ENCODE data around the gene HDGF.

The HDGF gene

DNA sequence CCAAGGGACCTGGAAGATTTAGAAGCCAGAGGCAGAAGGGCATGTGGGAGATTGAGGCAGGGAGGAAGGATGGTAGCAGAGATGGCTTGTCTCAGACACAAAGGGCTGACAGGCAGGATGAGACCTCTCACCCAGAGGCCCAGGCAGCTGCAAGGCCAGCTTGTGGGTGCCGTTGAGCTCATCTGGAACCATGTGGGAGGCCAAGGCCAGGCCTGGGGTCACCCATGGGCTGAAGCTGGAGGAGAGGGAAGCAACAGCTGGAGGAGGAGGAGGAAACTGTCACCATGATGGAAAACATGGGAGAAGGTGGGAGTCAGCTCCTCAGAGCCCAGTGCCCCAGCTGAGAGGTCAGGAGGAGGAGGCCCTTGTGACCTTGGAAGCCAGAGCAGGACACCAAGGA is 52.5 kb downstream of the HDGF start:
- ChIA-PET POLR2A (interaction anchor here (1.2 kb wide), 1 partner anchor 13 kb away, joined by 3 read pairs; no protein-coding TSS in a partner anchor), CTCF (interaction anchor here (41.3 to 49.8 kb wide), 2 partner anchors 5 to 18 kb away, joined by 2951 read pairs; partner anchors contain the start of genes CRABP2, ISG20L2, METTL25B and NES)
- DNase-seq (ENCODE audit: low read depth, low spot score), result no peak
- TF ChIP-seq, protein P1, sequence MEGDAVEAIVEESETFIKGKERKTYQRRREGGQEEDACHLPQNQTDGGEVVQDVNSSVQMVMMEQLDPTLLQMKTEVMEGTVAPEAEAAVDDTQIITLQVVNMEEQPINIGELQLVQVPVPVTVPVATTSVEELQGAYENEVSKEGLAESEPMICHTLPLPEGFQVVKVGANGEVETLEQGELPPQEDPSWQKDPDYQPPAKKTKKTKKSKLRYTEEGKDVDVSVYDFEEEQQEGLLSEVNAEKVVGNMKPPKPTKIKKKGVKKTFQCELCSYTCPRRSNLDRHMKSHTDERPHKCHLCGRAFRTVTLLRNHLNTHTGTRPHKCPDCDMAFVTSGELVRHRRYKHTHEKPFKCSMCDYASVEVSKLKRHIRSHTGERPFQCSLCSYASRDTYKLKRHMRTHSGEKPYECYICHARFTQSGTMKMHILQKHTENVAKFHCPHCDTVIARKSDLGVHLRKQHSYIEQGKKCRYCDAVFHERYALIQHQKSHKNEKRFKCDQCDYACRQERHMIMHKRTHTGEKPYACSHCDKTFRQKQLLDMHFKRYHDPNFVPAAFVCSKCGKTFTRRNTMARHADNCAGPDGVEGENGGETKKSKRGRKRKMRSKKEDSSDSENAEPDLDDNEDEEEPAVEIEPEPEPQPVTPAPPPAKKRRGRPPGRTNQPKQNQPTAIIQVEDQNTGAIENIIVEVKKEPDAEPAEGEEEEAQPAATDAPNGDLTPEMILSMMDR (IDR thresholded peaks at IDR 0.05; ENCODE audit: insufficient read depth, low read length, missing control alignments), result no peak
- H3K4me3 ChIP-seq (ENCODE audit: low read depth, low read length), result no peak overlapping the region

DNA sequence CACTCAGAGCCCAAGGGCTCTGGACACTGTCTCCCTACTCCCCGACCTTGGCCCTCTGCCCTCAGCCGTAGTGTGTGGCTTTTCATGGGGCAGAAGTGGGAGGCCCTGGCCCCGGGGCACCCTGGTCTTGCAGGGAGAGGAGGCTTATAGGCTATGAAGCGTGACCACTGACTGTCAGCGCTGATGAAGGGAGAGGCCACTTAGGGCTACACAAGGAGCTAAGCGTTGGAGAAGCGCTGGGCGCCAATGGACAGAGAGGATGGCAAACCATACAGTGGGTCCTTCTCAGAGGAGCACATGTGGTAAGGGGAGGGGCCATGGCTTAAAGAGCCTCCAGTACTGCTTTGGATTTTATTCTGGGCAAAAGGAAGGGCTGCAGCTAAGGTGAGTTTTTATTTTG is 54.0 kb downstream of the HDGF start:
- H3K4me3 ChIP-seq (ENCODE audit: low read depth, low read length), result no peak overlapping the region
- CTCF ChIA-PET, result interaction anchor here (1.1 to 49.8 kb wide), 3 partner anchors 3 to 163 kb away, joined by 3 to 2951 read pairs (median 2951); partner anchors contain the start of genes CRABP2, ISG20L2, METTL25B and NES
- TF ChIP-seq, protein P1 (IDR thresholded peaks at IDR 0.05; ENCODE audit: insufficient read depth, low read length, missing control alignments), result no peak
- DNase-seq (ENCODE audit: low read depth, low spot score), result no peak
- POLR2A ChIA-PET, result no interaction called here

DNA sequence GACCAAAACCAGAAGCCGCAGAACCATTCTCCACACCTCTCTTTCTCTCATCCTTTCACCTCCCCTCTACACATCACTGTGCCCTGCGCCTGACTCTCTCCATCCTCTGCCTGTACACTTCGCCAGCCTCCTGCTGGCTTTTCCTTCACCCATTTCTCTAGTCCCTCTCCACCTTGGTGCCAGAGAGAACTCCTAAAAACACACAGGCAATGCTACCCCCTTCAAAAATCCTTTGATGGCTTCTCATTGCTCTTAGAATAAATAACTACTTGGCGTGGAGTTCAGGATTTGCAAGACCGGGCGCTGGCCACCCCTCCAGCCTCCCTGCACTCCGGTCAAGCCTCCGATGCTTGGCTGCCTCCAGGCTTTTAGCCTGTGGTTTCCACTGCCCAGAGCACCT is 54.7 kb downstream of the HDGF start:
- no peak for DNase-seq (ENCODE audit: low read depth, low spot score)
- CTCF ChIA-PET, result interaction anchor here (0.6 to 49.8 kb wide), 3 partner anchors 3 to 95 kb away, joined by 3 to 2951 read pairs (median 2951); partner anchors contain the start of genes CRABP2, GPATCH4, ISG20L2 and METTL25B
- TF ChIP-seq, protein P1 (IDR thresholded peaks at IDR 0.05; ENCODE audit: insufficient read depth, low read length, missing control alignments), result no peak
- POLR2A ChIA-PET, result no interaction called here
- no peak overlapping the region for H3K4me3 ChIP-seq (ENCODE audit: low read depth, low read length)

DNA sequence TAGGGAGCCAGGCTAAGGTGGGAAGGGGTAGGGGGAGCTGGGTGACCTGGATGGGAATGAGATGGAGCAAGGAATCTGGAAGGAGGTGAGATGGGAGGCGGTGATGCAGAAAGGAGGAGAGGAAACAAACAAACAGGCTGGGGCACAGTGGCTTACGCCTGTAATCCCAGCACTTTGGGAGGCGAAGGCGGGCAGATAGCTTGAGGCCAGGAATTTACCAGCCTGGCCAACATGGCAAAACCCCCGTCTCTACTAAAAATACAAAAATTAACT is 56.8 kb downstream of the HDGF start:
- DNase-seq (ENCODE audit: low read depth, low spot score), result no peak
- POLR2A ChIA-PET, result no interaction called here
- CTCF ChIA-PET, result interaction anchor here (1.2 to 49.8 kb wide), 5 partner anchors 19 to 233 kb away, joined by 5 to 2951 read pairs (median 167); partner anchors contain the start of genes CRABP2, ISG20L2, METTL25B and NES
- TF ChIP-seq, protein P1 (IDR thresholded peaks at IDR 0.05; ENCODE audit: insufficient read depth, low read length, missing control alignments), result no peak
- no peak overlapping the region for H3K4me3 ChIP-seq (ENCODE audit: low read depth, low read length)

DNA sequence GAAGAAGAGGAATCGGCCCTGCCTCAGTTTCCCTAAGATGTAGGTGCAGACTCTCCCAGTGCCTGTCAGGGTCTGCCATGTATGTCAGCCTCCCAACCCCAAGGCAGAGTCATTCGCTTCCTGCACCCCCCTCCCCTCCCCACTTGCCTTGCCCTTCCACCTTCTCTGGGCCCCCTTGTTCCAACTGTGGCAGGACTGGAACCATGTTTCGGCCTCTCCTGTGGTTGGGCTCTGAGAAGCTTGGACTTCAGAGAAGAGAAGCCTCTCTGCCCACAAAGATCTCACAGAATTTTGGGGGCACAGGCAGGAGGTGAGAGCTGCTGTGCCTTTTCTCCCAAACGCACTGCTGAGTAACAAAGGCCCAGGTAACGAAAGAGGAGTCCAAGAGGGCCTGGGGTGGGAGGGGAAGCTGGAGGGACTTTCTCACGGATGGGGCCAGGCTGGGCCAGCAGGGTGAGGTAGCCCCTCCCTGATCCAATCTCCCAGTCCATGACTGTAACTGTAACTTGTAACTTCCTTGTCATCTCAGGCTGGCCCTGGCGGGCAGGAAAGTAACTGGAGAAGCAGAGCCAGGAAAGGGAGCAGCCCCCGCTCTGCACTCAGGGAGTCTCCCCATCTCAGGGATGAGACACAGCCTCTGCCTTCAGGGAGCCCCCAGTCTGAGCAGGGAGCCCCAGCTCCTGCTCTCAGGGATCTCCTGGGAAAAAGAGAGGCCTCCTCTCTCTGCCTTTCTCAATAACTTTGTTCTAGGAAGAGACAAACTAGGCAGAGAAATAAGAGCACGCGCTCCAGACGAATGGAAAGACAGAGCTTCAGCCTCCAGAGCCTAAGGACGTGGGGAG is 57.4 kb downstream of the HDGF start:
- no peak for DNase-seq (ENCODE audit: low read depth, low spot score)
- POLR2A ChIA-PET, result interaction anchor here (0.7 kb wide), 1 partner anchor 9 kb away, joined by 4 read pairs; no protein-coding TSS in a partner anchor
- CTCF ChIA-PET, result interaction anchor here (1.2 to 49.8 kb wide), 5 partner anchors 18 to 234 kb away, joined by 5 to 2951 read pairs (median 167); partner anchors contain the start of genes CRABP2, ISG20L2, METTL25B and NES
- H3K4me3 ChIP-seq (ENCODE audit: low read depth, low read length), result no peak overlapping the region
- TF ChIP-seq, protein P1 (IDR thresholded peaks at IDR 0.05; ENCODE audit: insufficient read depth, low read length, missing control alignments), result no peak

Measured in AG04449 (cell line).